Dedifferentiated amniotic fluid mesenchymal stem cell (primary cell): ENCODE data around the gene HENMT1.
"Not testable (repeated sequence)": the region's sequence is repeated elsewhere in the genome, so short reads cannot be mapped to it uniquely, and the experiment has no call there.

Source experiments
- DNase-seq: peaks from one replicate; pipeline ENCODE4 v3.0.0-alpha.2; 2016; ENCODE audit errors: extremely low spot score

The HENMT1 gene

DNA sequence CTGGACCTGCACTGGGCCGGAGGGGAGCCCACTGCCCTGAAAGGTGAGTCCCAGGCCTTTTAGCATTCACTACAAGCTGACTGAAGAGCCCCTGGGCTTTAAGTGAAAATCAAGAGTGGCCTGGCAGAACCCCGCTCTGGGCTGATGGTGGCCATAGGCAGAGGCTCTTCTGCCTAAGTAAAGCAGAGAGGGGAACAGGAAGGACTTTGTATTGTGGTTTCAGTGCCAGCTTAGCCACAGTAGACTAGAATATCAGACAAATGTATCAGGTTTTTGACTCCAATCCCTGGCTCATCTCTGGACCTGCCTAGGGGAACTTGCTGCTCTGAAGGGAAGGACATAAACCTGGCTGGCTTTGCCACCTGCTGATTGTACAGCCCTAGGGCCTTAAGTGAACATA is 10.2 kb upstream of the HENMT1 start:
- no peak for DNase-seq

DNA sequence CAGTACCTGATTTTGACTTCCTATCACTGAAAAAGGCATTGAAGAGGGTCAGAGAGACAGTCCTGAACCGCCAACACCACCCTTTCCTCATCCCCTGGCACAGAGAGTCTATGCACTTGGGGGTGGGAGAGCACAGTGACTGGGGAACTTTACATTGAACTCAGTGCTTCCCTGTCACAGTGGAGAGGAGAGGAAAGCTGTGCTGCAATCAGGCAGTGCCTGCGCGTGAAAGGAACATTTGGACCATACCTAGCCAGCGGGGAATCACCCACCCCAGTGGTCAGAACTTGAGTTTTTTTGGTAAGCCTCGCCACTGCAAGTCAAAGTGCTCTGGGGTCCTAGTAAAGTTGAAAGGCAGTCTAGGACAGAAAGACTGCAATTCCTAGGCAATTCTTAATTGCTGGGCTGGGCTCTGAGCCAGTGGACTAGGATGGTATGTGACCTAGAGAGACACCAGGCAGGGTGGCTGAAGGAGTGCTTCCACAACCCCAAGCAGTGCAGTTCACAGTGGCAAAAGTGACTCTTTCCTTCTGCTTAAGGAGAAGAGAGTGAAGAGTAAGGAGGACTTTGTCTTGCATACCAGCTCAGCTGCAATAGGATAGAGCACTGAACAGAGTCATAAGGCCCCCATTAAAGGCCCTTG is 9.4 kb upstream of the HENMT1 start:
- DNase-seq: no peak

DNA sequence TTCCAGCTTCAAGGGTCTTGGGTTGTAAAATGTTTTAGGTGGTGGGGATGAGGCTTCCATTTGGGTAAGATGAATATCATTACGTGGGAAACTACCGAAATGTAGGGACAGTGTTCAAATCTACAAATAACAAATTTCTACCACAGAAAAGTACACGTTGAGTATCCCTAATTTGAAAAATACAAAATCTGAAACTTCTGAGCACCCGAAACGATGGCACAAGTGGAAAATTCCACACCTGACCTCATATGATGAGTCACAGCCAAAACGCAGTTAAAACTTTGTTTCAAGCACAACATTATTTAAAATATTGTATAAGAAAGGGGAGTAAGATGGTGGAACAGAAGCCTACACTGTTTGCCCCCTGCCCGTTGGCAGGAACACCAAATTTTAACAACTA is 8.8 kb upstream of the HENMT1 start:
- DNase-seq: no peak

DNA sequence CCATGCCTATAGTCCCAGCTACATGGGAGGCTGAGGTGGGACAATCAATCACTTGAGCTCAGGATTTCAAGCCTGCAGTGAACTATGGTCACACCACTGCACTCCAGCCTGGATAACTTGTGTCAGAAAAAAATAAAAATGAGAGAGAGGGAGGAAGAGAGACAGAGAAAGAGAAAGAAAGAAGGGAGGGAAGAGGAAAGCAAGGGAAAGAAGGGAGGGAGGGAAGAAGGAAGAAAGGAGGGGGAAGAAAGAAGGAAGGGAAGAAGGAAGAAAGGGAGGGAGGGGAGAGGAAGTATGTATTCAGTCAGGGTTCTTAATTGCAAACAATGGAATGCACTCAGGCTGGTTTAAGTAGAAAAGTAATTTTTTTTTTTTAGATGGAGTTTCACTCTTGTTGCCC is 7.9 kb upstream of the HENMT1 start:
- DNase-seq: no peak

DNA sequence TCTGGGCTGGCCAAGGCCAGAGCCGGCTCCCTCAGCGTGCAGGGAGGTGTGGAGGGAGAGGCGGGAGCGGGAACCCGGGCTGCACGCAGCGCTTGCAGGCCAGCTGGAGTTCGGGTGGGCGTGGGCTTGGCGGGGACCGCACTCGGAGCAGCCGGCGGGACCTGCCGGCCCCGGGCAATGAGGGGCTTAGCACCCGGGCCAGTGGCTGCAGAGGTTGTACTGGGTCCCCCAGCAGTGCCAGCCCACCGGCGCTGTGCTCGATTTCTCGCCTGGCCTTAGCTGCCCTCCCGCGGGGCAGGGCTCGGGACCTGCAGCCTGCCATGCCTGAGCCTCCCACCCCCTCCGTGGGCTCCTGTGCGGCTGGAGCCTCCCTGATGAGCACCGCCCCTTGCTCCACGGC is 6.5 kb upstream of the HENMT1 start:
- not testable (repeated sequence) for DNase-seq

DNA sequence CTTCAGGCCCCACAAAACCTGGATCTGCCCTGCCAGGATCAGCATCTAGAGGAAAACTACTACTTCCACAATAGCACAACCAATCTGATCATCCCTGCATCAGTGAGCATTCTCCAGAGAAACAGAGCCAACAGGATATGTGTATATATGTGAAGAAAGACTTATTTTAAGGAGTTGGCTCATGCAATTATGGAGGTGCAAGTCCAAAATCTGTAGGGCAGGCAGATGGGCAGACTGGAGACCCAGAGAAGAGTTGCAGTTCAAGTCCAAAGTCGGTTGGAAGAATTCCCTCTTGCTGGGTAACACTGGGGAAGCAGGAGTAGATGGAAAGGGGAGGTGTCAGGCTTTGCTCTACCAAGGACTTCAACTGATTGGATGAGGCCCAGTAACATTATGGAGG is 4.9 kb upstream of the HENMT1 start:
- DNase-seq: no peak

DNA sequence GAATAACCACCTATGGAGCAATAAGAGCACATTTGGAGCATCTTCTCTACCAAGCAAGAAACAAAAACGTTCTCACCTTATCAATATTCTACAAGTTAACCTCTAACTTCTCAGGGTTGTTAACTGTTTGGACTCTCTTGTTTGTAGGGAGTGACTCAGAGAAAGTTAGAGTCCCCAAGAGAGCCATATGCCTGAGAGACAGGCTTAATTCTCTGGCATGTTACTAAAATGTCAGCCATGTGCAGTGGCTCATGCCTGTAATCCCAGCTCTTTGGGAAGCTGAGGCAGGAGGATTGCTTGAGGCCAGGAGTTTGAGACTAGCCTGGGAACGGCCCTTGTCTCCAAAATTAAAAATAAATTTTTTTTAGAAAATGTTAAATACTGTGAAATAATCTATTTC is 4.2 kb upstream of the HENMT1 start:
- no peak for DNase-seq

DNA sequence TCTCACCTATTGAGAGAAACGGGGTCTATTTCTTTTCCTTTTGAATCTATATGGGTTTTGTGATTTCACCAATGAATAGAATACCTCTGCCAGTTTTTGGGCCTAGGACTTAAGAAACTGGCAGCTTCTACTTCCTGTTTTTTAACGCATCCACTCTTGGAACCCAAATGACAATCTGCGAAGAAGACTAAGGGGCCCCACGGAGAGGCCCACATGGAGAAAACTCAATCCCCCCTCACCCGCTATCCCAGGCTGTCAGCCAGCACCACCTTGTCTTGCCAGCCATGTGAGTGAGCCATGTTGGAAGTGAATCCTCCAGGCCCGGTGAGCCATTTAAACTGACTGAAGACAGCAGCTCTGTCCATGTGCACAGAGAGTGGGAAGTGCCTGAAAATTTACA is 3.6 kb upstream of the HENMT1 start:
- DNase-seq: no peak

DNA sequence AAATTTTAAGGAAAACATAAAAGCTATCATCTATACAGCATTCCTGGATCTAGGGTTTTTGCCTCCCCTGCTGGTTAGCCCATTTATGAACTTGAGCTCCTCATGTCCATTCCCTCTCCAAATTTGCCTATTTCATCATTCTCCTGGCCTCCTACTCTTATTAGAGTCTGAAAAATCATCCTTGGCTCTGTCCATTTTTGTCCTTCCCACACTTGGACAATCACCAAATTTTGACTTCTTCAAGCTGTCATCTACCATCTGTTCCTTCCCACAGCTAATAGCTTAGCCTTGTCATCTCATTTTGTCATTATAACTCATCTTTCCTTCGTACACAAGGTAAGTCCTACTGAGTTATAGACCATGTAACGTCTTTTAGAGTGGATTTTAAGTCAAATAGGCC is 2.2 kb upstream of the HENMT1 start:
- DNase-seq: no peak

DNA sequence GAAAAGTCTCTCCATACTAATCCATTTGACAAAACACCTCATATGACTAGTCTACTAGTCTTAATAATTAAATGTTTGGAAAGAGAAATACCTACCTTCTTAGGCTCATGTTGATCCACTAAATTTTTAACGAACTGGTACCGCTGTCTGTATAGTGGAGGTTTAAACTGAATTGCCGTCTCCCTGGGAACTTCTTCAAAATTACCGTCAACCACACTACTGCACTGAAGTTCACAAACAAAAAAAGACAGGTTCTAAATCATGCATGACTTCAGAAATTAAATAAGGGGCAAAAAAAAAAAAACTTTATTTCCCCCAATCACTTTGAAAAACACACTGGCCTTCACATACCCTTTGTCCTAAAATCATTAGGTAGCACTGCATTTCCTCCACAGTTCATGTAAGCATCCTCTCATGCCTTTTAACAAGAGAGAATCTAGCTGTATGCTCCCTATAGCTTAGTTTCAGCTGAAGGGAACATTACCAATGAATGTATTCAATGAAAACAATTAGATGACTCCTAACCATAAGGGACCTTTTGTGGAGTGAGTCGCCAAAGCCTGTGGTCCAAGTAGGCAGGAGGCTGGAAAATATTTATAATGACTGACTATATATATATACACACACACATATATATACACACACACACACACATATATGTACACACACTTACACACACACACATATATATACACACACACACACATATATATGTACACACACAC is 3.4 kb downstream of the HENMT1 start:
- no peak for DNase-seq

DNA sequence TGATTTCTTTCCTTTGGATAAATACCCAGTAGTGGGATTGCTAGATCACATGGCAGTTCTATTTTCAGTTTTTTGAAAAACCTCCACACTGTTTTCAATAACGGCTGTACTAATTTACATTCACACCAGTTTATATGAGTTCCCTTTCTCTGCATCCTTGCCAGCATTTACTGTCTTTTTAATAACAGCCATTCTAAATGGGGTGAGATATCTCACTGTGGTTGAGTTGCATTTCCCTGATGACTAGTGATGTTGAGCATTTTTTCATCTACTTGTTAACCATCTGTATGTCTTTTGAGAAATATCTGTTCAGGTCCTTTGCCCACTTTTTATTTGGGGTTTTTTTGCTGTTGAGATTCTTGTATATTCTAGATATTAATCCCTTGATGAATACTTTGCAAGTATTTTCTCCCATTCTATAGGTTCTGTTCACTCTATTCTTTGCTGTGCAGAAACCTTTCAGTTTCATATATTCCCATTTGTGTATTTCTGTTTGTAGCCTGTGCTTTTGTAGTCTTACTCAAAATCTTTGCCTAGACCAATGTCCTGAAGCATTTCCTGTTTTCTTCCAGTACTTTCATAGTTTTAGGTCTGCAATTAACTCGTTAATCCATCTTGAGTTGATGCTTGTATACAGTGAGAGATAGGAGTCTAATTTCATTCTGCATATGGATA is 7.3 kb downstream of the HENMT1 start:
- no peak for DNase-seq

DNA sequence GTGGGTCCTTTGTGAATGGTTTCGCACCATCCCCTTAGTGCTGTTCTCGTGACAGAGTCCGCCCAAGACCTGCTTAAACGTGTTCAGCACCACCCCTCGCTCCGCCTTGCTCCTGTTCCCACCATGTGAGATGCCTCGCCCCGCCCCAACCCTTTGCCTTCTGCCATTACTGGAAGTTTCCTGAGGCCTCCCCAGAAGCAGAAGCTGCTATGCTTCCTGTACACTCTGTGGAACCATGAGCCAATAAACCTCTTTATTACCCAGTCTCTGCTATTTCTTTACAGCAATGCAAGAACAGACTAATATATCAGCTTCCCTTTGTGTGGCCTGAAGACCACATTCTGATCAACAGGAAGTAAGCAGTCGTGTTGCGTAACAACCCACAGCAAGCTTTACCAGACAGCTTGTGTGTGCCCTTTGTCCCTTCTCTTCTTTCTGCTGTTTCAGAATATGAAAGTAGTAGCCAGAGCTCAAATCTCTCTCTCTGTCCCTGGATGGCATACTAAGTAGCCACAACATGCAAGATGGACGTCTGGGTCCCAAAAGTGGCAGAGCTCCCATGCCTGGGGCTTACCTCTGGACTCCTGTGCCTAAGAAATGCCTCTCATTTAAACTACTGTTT is 14.1 kb downstream of the HENMT1 start:
- DNase-seq: no peak

DNA sequence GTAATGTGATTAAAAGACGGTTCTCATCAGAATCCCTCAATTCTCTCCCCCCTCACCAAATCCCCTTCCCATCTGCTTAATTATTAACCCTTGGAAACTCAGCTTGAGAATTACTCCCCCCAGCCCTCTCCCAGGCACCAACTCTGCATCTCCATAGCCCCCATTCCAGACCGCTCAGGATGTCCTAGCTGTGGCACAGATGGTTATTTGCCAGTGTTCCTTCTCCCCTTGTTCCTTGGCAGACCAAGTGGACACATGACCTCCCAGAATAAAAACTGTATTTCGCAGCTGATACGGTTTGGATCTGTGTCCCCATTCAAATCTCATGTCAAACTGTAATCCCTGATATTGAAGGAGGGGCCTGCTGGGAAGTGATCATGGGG is 14.6 kb downstream of the HENMT1 start:
- DNase-seq: no peak

DNA sequence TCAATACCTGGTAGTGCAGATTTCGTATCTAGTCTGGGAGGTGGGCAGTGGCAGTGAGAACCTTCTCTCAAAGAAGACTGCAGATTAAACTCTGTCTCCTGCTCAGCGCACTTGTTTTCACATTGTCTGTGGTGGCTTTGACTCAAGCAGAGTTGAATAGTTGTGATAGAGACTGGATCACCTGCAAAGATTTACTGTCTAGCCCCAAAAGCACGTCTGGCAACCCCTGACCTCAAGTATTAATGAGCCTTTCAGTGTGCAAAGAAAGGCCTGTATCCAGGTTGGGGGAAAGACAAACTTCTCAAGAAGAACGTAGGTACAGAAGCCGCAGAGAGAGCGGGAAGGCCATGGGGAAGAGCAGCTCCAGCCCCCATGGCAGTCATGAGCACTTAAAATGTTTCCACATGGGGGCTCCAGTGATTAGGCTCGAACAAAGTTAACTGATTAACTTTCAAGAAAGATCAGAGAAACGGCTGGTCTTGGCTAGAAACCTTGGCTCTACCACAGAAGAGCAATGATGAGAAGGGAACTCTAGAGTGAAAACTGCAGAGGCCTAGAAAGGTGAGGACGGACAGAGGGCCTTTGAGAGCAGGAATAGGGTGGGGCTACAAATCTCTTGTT is 15.2 kb downstream of the HENMT1 start:
- no peak for DNase-seq

DNA sequence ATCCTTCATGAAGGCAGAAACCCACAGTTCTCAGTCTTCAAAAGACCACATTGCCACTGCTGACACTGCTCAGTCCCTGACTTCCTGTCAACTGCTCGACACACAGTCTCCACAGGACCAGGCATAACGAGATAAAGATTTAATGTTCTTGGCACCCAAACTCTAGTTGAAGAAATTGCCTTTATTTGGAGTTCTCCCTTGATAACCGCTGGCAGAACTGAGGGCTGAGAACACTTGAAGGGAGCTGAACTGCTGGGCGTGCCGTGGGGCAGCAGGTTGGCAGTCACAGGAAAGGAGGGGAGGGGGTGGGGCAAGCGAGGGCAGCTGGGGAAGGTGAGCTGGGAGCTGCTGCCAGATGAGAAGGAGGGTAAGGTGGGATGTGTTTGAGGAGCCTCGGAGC is 15.9 kb downstream of the HENMT1 start:
- no peak for DNase-seq

DNA sequence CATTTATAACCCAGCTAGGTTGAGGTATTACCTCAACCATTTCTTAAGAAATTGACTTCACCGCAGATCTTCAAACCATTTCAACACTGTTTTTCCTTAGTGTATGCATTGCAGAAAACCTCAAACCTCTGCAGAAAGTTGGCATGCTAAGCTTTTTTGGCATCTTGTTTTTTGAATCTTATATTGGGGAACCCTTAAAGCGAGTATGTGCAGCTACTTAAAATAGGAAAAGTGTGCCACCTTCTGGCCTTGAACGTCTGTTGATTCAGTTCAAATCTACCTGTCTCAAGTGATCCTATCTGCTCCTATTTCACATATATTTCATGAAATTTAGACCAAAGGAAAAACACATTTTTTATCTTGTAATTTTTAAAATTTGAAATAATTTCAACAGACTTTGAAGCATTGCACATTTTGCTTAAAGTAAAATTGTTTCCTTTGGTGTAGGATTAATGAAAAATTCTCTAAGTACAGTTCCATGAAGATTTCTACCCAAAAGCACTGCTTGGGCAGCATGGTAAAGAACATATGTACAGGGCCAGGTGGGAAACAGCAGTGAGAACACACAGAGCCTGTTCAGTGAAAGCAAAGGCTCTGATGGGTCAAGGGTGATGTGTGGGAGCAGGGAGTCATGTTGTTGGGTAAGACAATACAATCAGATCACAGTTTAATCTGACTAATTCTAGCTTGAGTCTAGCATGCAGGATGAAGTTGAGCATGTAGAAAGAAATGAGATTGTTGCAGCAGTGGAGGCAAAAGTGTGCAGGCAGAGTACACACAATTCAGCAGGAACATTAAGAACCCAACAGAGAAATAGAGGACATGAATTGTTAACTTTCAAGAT is 17.2 kb downstream of the HENMT1 start:
- DNase-seq: peak; percentile 59

DNA sequence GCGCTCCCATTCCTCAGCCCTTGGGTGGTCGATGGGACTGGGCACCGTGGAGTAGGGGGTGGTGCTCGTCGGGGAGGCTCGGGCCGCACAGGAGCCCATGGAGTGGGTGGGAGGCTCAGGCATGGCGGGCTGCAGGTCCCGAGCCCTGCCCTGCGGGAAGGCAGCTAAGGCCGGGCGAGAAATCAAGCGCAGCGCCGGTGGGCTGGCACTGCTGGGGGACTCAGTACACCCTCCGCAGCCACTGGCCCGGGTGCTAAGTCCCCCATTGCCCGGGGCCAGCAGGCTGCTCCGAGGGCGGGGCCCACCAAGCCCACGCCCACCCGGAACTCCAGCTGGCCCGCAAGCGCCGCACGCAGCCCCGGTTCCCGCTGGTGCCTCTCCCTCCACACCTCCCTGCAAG is 20.0 kb downstream of the HENMT1 start:
- not testable (repeated sequence) for DNase-seq

DNA sequence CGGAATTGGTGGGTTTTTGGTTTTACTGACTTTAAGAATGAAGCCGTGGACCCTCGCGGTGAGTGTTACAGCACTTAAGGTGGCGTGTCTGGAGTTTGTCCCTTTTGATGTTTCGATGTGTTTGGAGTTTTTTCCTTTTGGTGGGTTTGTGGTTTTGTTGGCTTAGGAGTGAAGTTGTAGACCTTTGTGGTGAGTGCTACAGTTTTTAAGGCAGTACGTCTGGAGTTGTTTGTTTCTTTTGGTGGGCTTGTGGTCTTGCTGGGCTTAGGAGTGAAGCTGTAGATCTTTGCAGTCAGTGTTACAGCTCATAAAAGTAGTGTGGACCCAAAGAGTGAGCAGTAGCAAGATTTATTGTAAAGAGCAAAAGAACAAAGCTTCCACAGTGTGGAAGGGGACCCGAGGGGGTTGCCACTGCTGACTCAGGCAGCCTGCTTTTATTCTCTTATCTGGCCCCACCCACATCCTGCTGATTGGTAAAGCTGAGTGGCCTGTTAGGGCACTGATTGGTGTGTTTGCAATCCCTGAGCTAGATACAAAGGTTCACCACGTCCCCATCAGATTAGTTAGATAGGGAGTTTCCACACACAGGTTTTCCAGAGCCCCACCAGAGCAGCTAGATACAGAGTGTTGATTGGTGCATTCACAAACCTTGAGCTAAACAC is 20.9 kb downstream of the HENMT1 start:
- no peak for DNase-seq

DNA sequence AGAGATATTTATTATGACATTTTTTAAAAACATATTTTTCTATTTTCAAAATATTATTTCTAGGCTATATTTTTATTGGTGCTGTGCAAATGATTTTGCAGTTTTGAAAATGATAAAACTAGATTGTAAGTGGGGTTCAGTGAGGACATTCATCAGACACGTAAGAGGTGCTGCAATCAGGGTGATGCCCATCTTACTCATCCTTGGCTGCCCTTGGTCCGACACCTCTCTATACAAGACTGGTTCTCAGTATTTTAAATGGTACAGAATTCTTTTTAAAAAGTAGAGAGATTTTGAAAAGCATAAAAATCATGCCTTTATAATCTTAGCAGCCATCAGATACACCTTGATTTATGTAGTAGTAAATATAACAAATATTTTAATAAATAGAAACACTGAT is 24.0 kb downstream of the HENMT1 start:
- DNase-seq: no peak

DNA sequence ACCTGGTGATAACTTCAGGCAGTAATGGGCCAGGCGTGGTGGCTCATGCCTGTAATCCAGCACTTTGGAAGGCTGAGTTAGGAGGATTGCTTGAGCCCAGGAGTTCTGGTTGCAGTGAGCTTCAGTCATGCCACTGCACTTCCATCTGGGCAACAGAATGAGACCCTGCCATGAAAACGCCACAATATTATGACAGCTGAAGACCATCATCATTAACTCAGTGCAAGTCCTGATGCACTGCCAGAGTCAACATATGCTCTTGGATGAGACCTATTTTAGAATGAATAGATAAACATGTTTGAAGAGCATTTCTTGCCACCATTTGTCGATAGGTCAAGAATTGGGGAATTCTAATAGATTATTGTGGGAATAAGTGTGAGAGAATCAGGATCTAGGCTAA is 26.4 kb downstream of the HENMT1 start:
- DNase-seq: no peak

DNA sequence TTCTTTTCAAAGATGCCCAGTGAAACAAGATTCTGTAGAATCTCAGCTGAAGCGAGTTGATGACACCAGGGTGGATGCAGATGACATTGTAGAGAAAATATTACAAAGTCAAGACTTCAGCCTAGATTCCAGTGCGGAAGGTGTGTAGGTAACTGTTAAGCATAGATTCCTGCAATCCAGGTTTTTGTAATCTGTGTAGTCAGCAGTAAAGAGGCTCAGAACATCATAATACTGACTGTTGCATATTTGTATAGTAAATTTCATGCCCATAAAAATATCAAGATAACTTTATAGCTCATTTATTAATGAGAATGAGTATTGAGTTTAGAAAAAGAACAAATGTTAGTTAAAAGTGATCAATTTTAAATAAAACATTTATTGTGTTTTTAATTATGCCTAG is 32.2 kb downstream of the HENMT1 start:
- DNase-seq: no peak
